Fibroblast of lung (primary cell): ENCODE measurements around the gene DMAC2L. TPM values are rescaled to one million over a fixed set of nuclear protein-coding genes. Genes with fewer than 3 reads are reported as not detected.
A peak's percentile ranks its signal among the peaks of the same experiment; 100 is the strongest.

ENCODE experiments used
- DNase-seq, 2 donors: peaks; one replicate each; pipeline versions ENCODE4 v3.0.0 to v3.0.0-alpha.2; 2010; ENCODE audit warnings: low read depth in 2 of 2
- H2AFZ ChIP-seq: 2 replicates; pipeline ENCODE4 v1.5.1; 2012; ENCODE audit warnings: low read length, control low read depth, inconsistent platforms
- H3K27ac ChIP-seq: 2 replicates; pipeline ENCODE4 v1.5.1; 2011; ENCODE audit warnings: low read length, control low read depth; ENCODE audit not compliant: insufficient read depth
- H3K27me3 ChIP-seq: 2 replicates; pipeline ENCODE4 v1.5.1; 2011; ENCODE audit warnings: mild to moderate bottlenecking, low read length; ENCODE audit not compliant: control insufficient read depth, insufficient read depth
- H3K36me3 ChIP-seq: 2 replicates; pipeline ENCODE4 v1.5.1; 2011; ENCODE audit warnings: low read length; ENCODE audit not compliant: control insufficient read depth, insufficient read depth
- H3K4me1 ChIP-seq: 2 replicates; pipeline ENCODE4 v1.5.1; 2011; ENCODE audit warnings: low read length; ENCODE audit not compliant: control insufficient read depth, insufficient read depth; ENCODE audit errors: extremely low read depth
- H3K4me2 ChIP-seq: 2 replicates; pipeline ENCODE4 v1.5.1; 2011; ENCODE audit warnings: low read length, control low read depth; ENCODE audit not compliant: insufficient read depth; ENCODE audit errors: extremely low read depth
- H3K4me3 ChIP-seq, 4 experiments: fragments of 200-600 bp in 1 of 4; sonication (generic) in 1 of 4; replicated peaks in 1 of 4; 2 replicates each; pipeline ENCODE4 v1.5.1; 2011 to 2016; ENCODE audit warnings: low read length in 4 of 4, low read depth in 3 of 4, mild to moderate bottlenecking in 3 of 4, control low read depth in 2 of 4, inconsistent platforms in 1 of 4, mixed read lengths in 1 of 4; ENCODE audit not compliant: insufficient read depth in 1 of 4; ENCODE audit errors: control extremely low read depth in 1 of 4
- H3K79me2 ChIP-seq: 2 replicates; pipeline ENCODE4 v1.5.1; 2012; ENCODE audit warnings: mild to moderate bottlenecking, low read length, inconsistent platforms; ENCODE audit not compliant: control insufficient read depth, insufficient read depth
- H3K9ac ChIP-seq: 2 replicates; pipeline ENCODE4 v1.5.1; 2011; ENCODE audit warnings: mild to moderate bottlenecking, low read length, control low read depth; ENCODE audit not compliant: insufficient read depth
- H3K9me3 ChIP-seq: 2 replicates; pipeline ENCODE4 v1.5.1; 2012; ENCODE audit warnings: low read depth, low read length; ENCODE audit not compliant: control insufficient read depth, insufficient read depth
- H4K20me1 ChIP-seq: 2 replicates; pipeline ENCODE4 v1.5.1; 2011; ENCODE audit warnings: low read length; ENCODE audit not compliant: control insufficient read depth, insufficient read depth; ENCODE audit errors: extremely low read depth
- CTCF ChIP-seq, 2 donors: IDR thresholded peaks in 1 of 2; conservative IDR thresholded peaks in 1 of 2; 1 replicate in 1 of 2; 2 replicates in 1 of 2; pipeline ENCODE4 v1.5.1; 2011 to 2012; ENCODE audit warnings: low read length in 2 of 2, control low read depth in 1 of 2, inconsistent platforms in 1 of 2, low read depth in 1 of 2, mild to moderate bottlenecking in 1 of 2
- EZH2 ChIP-seq: IDR thresholded peaks from 2 replicates; pipeline ENCODE4 v1.5.1; 2012; ENCODE audit warnings: low read length, control low read depth, mild to moderate bottlenecking; ENCODE audit errors: missing control alignments
- polyA plus RNA-seq, 2 donors: library from polyadenylated mRNA; depleted of rRNA in 1 of 2; stranded (reverse) in 1 of 2; unstranded in 1 of 2; fragments of >200 nt; gene quantifications; 2 replicates each; pipeline ENCODE4 v1.2.1, GENCODE V29; 2011 to 2012; ENCODE audit warnings: missing spikeins in 1 of 2
- total RNA-seq: library from RNA; depleted of rRNA; stranded (reverse); fragments of >200 nt; gene quantifications from 2 replicates; pipeline ENCODE4 v1.2.1, GENCODE V29; 2014

The DMAC2L gene
- total and polyA plus RNA-seq, 2 donors (not counting 1 experiment from before 2014, with no cell fraction given) = 4.8 to 17.6 TPM

- Histone ChIP-seq H3K9ac (no peak overlapping the region), H4K20me1 (no peaks in the 10 kb centered on the region), H3K36me3 (no peaks in the 10 kb centered on the region), H2AFZ (no peak overlapping the region), H3K4me2 (no peak overlapping the region), H3K27me3 (no peaks in the 10 kb centered on the region), H3K4me1 (peaks cover 6% of the 10 kb centered on the region), H3K9me3 (no peaks in the 10 kb centered on the region), H3K79me2 (no peaks in the 10 kb centered on the region), H3K27ac (no peak overlapping the region), H3K4me3 (no peak overlapping the region)
- DNase-seq = peak in 1 of 2 donors; percentile 29
- no peak for TF ChIP-seq EZH2
- no peak for TF ChIP-seq CTCF (conservative IDR thresholded peaks at IDR 0.05 in 1 of 2, IDR thresholded peaks at IDR 0.05 in 1 of 2; ENCODE audit: low read depth in 1 of 2, low read length in 2 of 2)
Observed at GRCh38 chr14:50366115-50366514, 54.0 kb downstream of the DMAC2L start.

- DNase-seq = no peak
- Histone ChIP-seq H3K27ac (no peak overlapping the region), H3K36me3 (no peaks in the 10 kb centered on the region), H3K9ac (no peak overlapping the region), H3K27me3 (no peaks in the 10 kb centered on the region), H3K9me3 (no peaks in the 10 kb centered on the region), H3K4me1 (peaks cover 6% of the 10 kb centered on the region), H2AFZ (peak overlapping the region; percentile 16), H3K79me2 (no peaks in the 10 kb centered on the region), H4K20me1 (no peaks in the 10 kb centered on the region), H3K4me3 (no peak overlapping the region), H3K4me2 (no peak overlapping the region)
- no peak for TF ChIP-seq CTCF (conservative IDR thresholded peaks at IDR 0.05 in 1 of 2, IDR thresholded peaks at IDR 0.05 in 1 of 2; ENCODE audit: low read depth in 1 of 2, low read length in 2 of 2)
- no peak for TF ChIP-seq EZH2
Observed at GRCh38 chr14:50366589-50366988, 54.5 kb downstream of the DMAC2L start.

GRCh38 chr14:50371546-50371945 is 59.4 kb downstream of the DMAC2L start:
- no peak overlapping the region for H3K27ac ChIP-seq
- DNase-seq = no peak
- H3K4me2 ChIP-seq = no peak overlapping the region
- H3K4me1 ChIP-seq = peaks cover under 1% of the 10 kb centered on the region
- no peaks in the 10 kb centered on the region for H3K9me3 ChIP-seq
- H3K4me3 ChIP-seq = no peak overlapping the region
- H3K79me2 ChIP-seq = no peaks in the 10 kb centered on the region
- TF ChIP-seq CTCF (conservative IDR thresholded peaks at IDR 0.05 in 1 of 2, IDR thresholded peaks at IDR 0.05 in 1 of 2; ENCODE audit: low read depth in 1 of 2, low read length in 2 of 2) (no peak), EZH2 (no peak)
- no peaks in the 10 kb centered on the region for H4K20me1 ChIP-seq
- H3K27me3 ChIP-seq = no peaks in the 10 kb centered on the region
- no peaks in the 10 kb centered on the region for H3K36me3 ChIP-seq
- H2AFZ ChIP-seq = no peak overlapping the region
- H3K9ac ChIP-seq = no peak overlapping the region
